Left ventricle myocardium superior (tissue), 1 donor: ENCODE measurements around the gene SEC24D. TPM values are rescaled to one million over a fixed set of nuclear protein-coding genes. Genes with fewer than 3 reads are reported as not detected.
A peak's percentile ranks its signal among the peaks of the same experiment; 100 is the strongest.
"Not testable (repeated sequence)": the region's sequence is repeated elsewhere in the genome, so short reads cannot be mapped to it uniquely, and the experiment has no call there.

ENCODE experiments used
- ATAC-seq: fragments of 200-7000 bp; cut with Tn5 transposase; one replicate; pipeline ENCODE4 v1.9.1; 2020; ENCODE audit warnings: mild to moderate bottlenecking, moderate library complexity
- DNase-seq: peaks from one replicate; pipeline ENCODE4 v3.0.0-alpha.2; 2020
- intact Hi-C: fragments of 100-400 bp; cut with micrococcal nuclease; formaldehyde crosslinking; loops from one replicate; pipeline ENCODE4 v1.11.0; 2022
- total RNA-seq: library from RNA; stranded (reverse); fragmentation: NEBNext Ultra II Directional; extraction: Animal tissue kit (Norgen Biotek cat#: 25700); gene quantifications from one replicate; pipeline ENCODE4 v1.2.1, GENCODE V29; 2021
- donor health status: DM: no; HTN: yes; CAD: no; lungs with severe emphysema.

The SEC24D gene
- total RNA-seq, 1 donor from 2014 or later, result 12.5 TPM

- ATAC-seq, result no peak
- intact Hi-C loops, result no loop called here
- no peak for DNase-seq
Measured at GRCh38 chr4:118783887-118784286, 52.0 kb downstream of the SEC24D start.

- intact Hi-C loops, ATAC-seq, DNase-seq: not testable (repeated sequence)
Measured at GRCh38 chr4:118782886-118783285, 53.0 kb downstream of the SEC24D start.

DNA sequence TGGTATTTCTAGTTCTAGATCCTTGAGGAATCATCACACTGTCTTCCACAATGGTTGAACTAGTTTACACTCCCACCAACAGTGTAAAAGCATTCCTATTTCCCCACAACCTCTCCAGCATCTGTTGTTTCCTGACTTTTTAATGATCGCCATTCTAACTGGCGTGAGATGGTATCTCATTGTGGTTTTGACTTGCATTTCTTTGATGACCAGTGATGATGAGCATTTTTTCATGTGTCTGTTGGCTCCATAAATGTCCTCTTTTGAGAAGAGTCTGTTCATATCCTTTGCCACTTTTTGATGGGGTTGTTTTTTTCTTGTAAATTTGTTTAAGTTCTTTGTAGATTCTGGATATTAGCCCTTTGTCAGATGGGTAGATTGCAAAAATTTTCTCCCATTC is 58.3 kb downstream of the SEC24D start:
- ATAC-seq, DNase-seq: not testable (repeated sequence)
- intact Hi-C loops, result loop anchor here (10.0 kb wide), 1 partner anchor 107 kb away; the partner anchor contains the start of gene SYNPO2

DNA sequence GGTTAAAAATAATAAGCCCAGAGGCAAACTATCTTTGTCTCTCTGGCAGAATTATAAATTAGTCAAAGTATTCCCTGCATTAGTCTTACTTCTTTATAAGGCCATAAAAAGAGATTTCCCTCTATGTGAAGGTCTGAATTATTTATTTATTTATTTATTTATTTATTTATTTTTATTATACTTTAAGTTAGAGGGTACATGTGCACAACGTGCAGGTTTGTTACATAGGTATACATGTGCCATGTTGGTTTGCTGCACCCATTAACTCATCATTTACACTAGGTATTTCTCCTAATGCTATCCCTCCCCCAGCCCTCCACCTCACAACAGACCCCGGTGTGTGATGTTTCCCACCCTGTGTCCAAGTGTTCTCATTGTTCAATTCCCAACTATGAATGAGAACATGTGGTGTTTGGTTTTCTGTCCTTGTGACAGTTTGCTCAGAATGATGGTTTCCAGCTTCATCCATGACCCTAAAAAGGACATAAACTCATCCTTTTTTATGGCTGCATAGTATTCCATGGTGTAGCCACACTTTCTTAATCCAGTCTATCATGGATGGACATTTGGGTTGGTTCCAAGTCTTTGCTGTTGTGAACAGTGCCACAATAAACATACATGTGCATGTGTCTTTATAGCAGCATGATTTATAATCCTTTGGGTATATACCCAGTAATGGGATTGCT is 58.8 kb downstream of the SEC24D start:
- intact Hi-C loops, result loop anchor here (10.0 kb wide), 1 partner anchor 108 kb away; the partner anchor contains the start of gene SYNPO2
- DNase-seq, ATAC-seq: not testable (repeated sequence)

DNA sequence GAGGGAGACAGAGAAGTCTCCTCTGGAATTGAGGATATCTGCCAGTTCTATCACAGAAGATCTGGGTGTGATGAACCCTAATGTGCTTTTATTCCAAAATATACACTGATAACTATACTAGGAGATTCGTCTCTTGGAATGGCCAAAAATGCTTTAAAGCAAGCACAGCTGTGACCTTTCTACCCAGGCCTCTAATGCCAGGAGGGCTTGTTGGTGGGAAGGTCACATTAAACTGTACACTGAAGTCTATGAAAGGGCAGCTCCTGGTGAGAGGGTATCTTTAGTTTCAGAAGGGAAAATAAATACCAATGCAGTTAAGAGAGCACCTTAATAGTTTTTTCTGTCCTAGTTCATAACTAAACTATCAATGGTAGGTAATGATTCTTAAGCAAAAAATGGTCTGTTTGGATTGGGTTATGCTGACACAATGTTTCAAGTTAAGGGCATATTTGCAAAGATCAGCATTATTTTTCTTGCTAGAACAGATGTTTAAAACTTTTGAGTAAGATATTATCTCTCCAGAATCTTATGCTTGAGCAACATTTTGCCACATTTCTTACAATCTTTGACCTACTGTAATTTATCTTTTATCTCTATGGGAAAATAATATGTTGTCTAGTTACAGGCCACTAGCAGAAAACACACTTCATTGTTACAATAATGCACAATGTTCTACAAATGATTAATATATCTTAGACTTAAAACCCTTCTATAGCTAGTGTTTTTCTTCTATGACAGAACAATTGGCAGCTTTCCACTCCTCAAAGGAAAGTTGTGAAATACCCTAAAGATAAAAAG is 59.6 kb downstream of the SEC24D start:
- DNase-seq (no peak), ATAC-seq (peak; percentile 23)
- intact Hi-C loops, result loop anchor here (10.0 kb wide), 1 partner anchor 108 kb away; the partner anchor contains the start of gene SYNPO2

GRCh38 chr4:118775405-118775804 is 60.5 kb downstream of the SEC24D start:
- DNase-seq (no peak), ATAC-seq (no peak)
- intact Hi-C loops, result loop anchor here (10.0 kb wide), 1 partner anchor 109 kb away; the partner anchor contains the start of gene SYNPO2

- intact Hi-C loops, result loop anchor here (5.0 to 10.0 kb wide), 2 partner anchors 110 to 192 kb away; partner anchors contain the start of gene SYNPO2
- ATAC-seq (no peak), DNase-seq (no peak)
Measured at GRCh38 chr4:118774989-118775388, 60.9 kb downstream of the SEC24D start.

GRCh38 chr4:118774321-118774720 is 61.6 kb downstream of the SEC24D start:
- ATAC-seq (no peak), DNase-seq (no peak)
- intact Hi-C loops, result loop anchor here (5.0 to 10.0 kb wide), 2 partner anchors 110 to 193 kb away; partner anchors contain the start of gene SYNPO2

DNA sequence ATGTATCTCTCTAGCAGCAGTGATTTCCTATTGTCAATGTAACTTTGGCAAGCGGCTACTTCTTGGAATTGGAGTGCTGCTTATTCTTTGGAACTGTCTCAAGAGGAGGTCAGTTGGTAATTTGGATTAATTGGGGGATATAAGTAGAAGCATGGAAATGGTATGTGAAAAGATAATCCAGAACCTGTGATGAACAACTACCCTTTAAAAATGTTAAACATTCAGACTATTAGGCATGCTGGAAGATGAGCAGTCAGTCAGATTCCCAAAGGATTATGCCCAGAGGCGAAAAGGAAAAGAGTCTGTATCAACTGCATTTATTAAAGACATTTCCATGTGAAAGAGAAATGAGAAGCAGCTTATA is 62.5 kb downstream of the SEC24D start:
- DNase-seq (no peak), ATAC-seq (no peak)
- intact Hi-C loops, result loop anchor here (5.0 to 10.0 kb wide), 2 partner anchors 111 to 194 kb away; partner anchors contain the start of gene SYNPO2

DNA sequence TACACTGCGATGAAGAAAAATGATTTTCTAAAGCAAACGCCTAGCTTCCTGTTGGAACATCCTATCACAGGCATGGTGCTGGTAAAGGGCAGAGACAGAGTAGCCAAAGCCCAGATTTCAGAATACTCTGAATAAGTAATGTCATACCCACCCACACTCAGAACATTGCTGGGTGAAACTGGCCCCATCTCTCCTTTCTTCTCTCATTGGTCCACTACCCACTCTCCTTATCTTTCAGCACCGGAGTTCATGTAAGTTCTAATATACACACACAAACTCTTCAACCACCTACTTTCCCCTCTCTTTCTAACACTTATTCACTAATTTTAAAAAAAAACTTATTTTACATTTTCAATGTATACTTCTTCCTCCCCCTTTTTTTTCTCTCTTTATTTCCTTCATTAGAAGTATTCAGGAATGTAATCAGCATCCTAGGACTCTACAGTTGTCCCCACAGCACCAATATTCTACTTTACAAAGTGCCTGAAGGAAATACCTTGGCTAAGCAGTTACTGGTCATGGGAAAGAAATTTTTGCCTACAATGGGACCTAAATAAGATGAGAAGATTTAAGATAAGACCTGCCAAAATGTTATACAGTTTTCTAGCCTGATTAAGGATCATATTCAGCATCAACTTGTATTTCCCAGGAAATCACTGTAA is 63.0 kb downstream of the SEC24D start:
- intact Hi-C loops, result loop anchor here (5.0 to 10.0 kb wide), 2 partner anchors 112 to 194 kb away; partner anchors contain the start of gene SYNPO2
- no peak for DNase-seq
- peak; percentile 37 for ATAC-seq

DNA sequence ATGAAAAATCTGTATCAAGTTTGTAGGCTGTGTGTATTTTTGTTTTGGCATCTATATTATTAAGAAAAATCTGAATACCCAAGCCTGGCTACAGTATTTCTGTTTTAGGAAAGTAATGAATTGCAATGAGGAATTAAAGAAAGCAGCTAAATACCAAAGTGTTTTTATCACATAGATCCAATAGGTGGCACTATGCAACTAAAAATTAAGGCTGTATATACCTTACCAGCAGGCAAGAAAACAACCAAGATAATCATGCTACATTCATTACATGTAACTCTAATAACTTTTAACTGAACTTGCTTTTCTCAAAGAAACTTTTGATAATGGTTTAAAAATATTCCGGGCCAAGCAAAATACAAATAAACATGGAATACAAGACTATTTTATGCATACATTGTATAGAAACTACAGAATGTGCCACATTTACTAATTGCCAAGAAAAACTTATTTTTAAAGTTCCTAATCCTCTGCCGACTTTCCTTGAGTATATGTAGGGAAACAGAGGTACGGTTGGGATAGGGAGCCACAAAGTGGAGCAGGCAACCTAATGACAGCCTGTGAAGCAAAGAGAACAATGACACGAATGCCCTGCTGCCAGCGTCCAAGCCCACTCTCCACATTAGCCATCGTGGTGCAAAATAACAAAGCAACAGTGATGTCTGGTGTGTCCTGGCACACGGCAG is 63.7 kb downstream of the SEC24D start:
- intact Hi-C loops, result loop anchor here (5.0 to 10.0 kb wide), 2 partner anchors 113 to 195 kb away; partner anchors contain the start of gene SYNPO2
- DNase-seq, result no peak
- peak; percentile 78 for ATAC-seq

DNA sequence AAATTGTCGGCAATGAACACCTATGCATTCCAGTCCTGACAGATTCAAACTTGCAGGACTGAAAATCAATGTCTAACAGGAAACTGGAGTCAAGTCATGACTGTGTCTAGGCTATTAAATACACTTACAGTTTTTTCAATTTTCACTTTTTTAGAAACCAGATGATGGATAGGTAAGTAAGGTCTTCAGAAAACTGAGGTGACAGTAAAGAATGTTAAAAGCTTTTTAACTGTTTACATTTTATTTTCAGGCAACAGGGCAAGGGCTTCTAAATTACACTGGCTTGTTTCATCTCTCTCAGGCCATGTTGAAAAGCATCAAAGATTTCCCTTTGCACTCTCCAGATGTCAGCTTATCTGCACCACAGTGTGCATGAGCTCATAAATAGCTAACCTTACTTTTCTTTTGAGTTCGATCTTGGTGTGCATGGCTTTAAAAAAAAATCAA is 65.2 kb downstream of the SEC24D start:
- ATAC-seq (peak; percentile 72), DNase-seq (no peak)
- intact Hi-C loops, result loop anchor here (5.0 to 10.0 kb wide), 2 partner anchors 114 to 197 kb away; partner anchors contain the start of gene SYNPO2

DNA sequence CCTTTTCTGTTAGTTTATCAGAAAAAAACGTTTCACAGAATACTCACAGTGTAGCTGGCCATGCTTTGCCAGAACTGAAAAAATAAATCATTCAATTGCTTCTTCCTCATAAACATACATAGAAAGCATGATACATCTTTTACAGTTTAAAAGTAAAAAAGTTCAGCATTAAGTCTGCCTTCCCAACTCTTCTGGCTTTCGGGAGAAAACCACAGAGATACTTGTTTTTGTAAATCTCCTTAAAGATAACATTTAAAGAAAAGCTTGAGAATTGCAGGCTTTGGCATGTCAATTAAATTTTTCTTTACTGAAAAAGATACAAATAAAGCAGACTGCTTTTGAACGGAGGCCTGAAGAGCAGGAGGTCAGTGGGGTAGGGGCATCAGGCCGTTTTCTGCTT is 66.8 kb downstream of the SEC24D start:
- DNase-seq (no peak), ATAC-seq (no peak)
- intact Hi-C loops, result no loop called here

GRCh38 chr4:118767109-118767508 is 68.8 kb downstream of the SEC24D start:
- no peak for DNase-seq
- intact Hi-C loops, result no loop called here
- no peak for ATAC-seq

- ATAC-seq (peak; percentile 83), DNase-seq (no peak)
- intact Hi-C loops, result no loop called here
Measured at GRCh38 chr4:118765399-118765798, 70.5 kb downstream of the SEC24D start.

DNA sequence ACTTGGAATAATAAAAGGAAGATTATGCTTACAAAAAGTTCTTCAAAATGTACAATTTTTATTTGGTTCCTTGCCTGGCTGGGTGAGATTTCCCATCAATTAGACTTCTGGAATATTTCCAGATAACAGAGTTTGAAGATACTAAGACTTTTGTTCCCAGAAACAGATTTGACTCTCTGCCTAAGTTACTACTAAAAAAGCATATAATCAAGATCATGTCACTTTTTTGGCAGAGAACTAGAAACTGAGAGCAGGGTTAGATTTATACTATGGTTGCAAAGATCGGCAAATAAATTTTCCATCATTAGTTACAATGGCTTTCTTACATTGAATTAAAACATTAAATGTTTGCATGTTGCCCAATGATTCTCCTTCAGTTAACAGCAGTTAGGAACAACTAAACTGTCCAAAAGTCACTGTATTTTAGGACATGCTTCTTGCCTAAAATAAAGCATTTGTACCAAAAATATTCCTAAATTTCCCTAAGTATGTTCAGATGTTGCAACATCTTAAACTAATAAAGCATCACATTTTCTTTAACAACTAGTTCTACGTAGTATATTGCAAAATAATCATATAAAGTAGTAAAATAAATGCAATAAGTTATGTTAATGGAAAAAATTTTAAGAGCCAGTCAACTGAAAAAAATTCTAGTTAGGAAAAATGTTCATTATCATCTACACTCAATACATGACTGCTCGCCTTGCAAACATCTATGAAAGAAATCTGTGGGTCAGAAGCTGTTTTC is 73.0 kb downstream of the SEC24D start:
- ATAC-seq (no peak), DNase-seq (no peak)
- intact Hi-C loops, result no loop called here

DNA sequence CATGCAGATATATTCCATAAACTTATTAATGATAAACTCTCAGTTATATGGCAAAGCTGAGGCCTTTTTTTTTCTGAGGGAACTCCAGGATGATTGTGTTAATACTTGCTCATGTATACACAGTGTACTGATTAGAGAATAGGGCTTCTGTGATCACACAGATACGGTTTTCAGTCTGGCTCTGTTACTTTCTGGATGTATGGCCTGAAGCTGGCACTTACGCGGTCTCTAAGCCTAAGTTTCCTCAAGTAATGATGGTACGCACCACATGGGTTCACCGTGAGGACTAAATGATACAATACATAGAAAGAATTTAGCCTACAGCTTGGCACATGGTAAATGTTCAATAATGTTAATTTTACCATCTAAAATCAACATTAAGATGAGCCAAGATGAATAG is 73.8 kb downstream of the SEC24D start:
- DNase-seq, result no peak
- no peak for ATAC-seq
- intact Hi-C loops, result no loop called here
